Nucleus accumbens (tissue), 56 donors: ENCODE data around the gene POLD1.
A peak's percentile ranks its signal among the peaks of the same experiment; 100 is the strongest.
"Not testable (repeated sequence)": the region's sequence is repeated elsewhere in the genome, so short reads cannot be mapped to it uniquely, and the experiment has no call there.

Experiments
- DNase-seq, 56 donors: peaks; one replicate each; lab custom pipeline; 2025; lab: John Stamatoyannopoulos, UW

POLD1 gene

GRCh38 chr19:50383852-50384684 lies at the start of gene POLD1:
POLD1 (plus strand) TSS chr19:50384347; CDS start chr19:50398852, 14,505 bp downstream.
- DNase-seq = peak; percentile 48 to 97 (median 90)

- DNase-seq = no peak
Observed at GRCh38 chr19:50334741-50335421, 49.3 kb upstream of the POLD1 start.

- DNase-seq = not testable (repeated sequence)
Observed at GRCh38 chr19:50337031-50337430, 47.1 kb upstream of the POLD1 start.

- DNase-seq = no peak
Observed at GRCh38 chr19:50340331-50340730, 43.8 kb upstream of the POLD1 start.

- no peak for DNase-seq
Observed at GRCh38 chr19:50341091-50341564, 43.0 kb upstream of the POLD1 start.

- no peak for DNase-seq
Observed at GRCh38 chr19:50344661-50345318, 39.4 kb upstream of the POLD1 start.

- DNase-seq = not testable (repeated sequence)
Observed at GRCh38 chr19:50347089-50347581, 37.0 kb upstream of the POLD1 start.

- DNase-seq = no peak
Observed at GRCh38 chr19:50349277-50350057, 34.7 kb upstream of the POLD1 start.

- no peak for DNase-seq
Observed at GRCh38 chr19:50352242-50352641, 31.9 kb upstream of the POLD1 start.

- not testable (repeated sequence) for DNase-seq
Observed at GRCh38 chr19:50353487-50353880, 30.7 kb upstream of the POLD1 start.

GRCh38 chr19:50356691-50357177 lies 27.4 kb upstream of the POLD1 start:
- DNase-seq = no peak

- peak in 53 of 56 donors; percentile 13 to 90 (median 71) for DNase-seq
Observed at GRCh38 chr19:50357178-50358100, 26.7 kb upstream of the POLD1 start.

- peak in 47 of 56 donors; percentile 14 to 77 (median 46) for DNase-seq
Observed at GRCh38 chr19:50358483-50359327, 25.4 kb upstream of the POLD1 start.

- DNase-seq = no peak
Observed at GRCh38 chr19:50359328-50359818, 24.8 kb upstream of the POLD1 start.

GRCh38 chr19:50361290-50362029 lies 22.7 kb upstream of the POLD1 start:
- DNase-seq = no peak

- DNase-seq = no peak
Observed at GRCh38 chr19:50362030-50362412, 22.1 kb upstream of the POLD1 start.
